LHCN-M2 (cell line): ENCODE data around the gene TMEM88. TPM values are rescaled to one million over a fixed set of nuclear protein-coding genes. Genes with fewer than 3 reads are reported as not detected.
A peak's percentile ranks its signal among the peaks of the same experiment; 100 is the strongest.
"Not testable (repeated sequence)": the region's sequence is repeated elsewhere in the genome, so short reads cannot be mapped to it uniquely, and the experiment has no call there.

Source experiments
- DNase-seq: peaks from one replicate; pipeline ENCODE4 v3.0.0-alpha.2; 2012; ENCODE audit warnings: low read depth
- total RNA-seq: library from RNA; depleted of rRNA; stranded (reverse); fragments of >200 nt; gene quantifications from 2 replicates; pipeline ENCODE4 v1.2.3, GENCODE V29; 2014

TMEM88 gene
- total RNA-seq, 1 experiment from 2014 or later: 1.1 TPM

- DNase-seq: no peak
Observed at GRCh38 chr17:7856011-7856810, 1.3 kb downstream of the TMEM88 start.

DNA sequence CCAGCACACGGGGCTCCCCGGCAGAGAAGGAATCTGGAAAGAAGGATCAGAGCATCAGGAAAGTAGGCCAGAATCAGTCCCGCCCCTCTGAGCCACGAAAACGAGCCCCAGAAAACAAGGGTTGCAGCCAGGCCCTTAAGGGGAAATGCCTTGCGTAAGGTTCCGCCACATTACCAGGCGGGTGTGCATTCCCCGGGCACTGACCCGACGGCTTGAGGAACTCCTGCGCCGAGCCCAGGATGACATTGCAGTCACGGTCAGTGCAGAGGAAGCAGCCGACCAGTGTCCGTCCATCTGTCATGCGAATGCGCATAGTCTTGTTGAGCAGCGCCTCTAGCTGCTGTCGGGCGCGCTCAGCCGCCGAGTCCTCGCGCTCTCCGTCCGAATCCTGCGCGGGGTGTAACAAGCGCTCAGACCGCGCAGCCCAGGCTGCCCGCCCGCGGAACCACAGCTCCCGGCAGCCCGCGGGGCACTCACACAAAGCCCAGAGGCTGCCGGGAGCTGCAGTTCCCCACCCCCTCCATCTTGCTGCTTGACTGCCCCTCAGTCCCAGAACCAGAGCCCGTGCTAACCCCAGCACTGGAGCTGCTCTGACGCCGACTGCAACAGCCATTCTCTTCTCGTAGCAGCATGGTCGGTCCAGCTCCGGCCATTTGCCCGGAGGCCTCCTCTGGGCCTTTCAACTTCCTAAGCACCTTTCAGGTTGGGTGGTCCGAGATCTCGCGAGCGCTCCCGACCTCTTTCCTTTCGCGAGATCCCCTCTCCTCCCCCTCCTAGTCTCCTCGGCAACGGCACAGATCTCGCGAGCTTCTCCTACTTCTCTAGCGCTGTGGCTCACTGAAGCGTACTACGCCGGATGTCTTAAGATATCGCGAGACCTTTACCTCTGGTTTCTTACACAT lies 2.2 kb downstream of the TMEM88 start, which contains the start of gene NAA38:
Gene NAA38 (minus strand): TSS at position 749 of the 902 bp plus-strand sequence. CDS start 96 bp downstream, at position 653.
- peak; percentile 99 for DNase-seq

DNA sequence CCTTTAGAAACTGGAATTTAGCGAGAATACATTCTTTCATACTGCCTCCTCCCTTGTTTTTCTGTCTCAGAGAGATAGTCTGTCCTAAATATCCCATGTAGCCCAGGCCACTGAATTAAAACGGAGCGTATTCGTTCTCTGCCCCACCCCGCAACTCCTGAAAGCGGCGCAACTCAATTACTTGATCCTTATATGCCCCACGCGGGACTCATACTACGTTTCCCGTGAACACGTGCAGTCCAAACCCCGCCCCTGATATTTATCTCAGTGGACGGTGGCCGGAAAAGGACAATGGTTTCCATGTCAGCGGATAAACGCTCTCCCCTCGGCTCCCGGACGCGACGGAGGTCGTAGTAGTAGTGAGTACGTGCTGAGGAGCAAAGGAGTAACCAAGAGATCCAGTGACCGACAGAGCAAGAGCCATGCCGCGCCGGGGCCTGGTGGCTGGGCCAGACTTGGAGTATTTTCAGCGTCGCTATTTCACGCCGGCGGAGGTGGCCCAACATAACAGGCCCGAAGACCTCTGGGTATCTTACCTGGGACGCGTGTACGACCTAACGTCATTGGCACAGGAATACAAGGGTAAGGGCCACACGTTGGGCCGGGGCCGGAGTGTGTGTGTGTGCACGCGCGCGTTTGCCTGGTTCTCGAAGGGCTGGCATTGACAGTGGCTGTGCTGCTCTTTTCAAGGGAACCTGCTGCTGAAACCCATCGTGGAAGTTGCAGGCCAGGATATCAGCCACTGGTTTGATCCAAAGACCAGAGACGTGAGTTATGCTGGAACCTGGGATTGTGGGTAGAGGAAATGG lies 3.1 kb downstream of the TMEM88 start, which contains the start of gene CYB5D1:
Gene CYB5D1 (plus strand): TSS at position 291 of the 809 bp plus-strand sequence. CDS start 132 bp downstream, at position 423.
- DNase-seq: peak; percentile 94

DNA sequence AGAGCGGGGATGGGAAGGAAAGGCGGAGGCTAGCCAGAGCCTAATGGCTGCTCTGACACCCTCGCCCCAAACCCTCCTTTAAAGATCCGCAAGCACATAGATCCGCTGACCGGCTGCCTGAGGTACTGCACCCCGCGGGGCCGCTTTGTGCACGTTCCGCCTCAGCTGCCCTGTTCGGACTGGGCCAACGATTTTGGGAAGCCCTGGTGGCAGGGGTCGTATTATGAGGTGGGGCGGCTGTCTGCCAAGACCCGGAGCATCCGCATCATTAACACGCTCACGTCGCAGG lies 3.6 kb downstream of the TMEM88 start:
- DNase-seq: peak; percentile 38

DNA sequence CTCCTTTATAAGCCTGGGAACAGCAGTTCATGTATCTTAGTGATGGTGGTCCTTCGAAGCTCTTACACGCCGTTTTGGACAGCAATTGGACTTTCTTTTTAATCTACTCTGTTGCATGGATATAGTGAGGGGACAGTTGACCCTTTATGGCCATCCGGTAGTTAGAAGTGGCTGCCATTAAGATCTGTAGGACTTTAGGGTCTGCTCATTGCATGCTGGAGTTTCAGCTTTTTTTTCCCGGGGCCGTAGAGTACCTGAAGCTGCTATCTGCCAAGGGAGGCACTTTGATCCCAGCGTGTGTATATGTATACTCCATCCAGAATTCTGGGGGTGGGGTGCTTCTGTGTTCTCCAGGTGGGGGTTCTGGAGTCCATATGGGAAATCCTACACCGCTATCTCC lies 4.2 kb downstream of the TMEM88 start:
- DNase-seq: no peak

- DNase-seq: peak; percentile 55
Observed at GRCh38 chr17:7862692-7863437, 8.0 kb downstream of the TMEM88 start.

- DNase-seq: not testable (repeated sequence)
Observed at GRCh38 chr17:7864384-7864783, 9.5 kb downstream of the TMEM88 start.

- no peak for DNase-seq
Observed at GRCh38 chr17:7864995-7865650, 10.3 kb downstream of the TMEM88 start.

- no peak for DNase-seq
Observed at GRCh38 chr17:7867881-7868329, 13.0 kb downstream of the TMEM88 start.

GRCh38 chr17:7873051-7873450 lies 18.2 kb downstream of the TMEM88 start:
- no peak for DNase-seq

DNA sequence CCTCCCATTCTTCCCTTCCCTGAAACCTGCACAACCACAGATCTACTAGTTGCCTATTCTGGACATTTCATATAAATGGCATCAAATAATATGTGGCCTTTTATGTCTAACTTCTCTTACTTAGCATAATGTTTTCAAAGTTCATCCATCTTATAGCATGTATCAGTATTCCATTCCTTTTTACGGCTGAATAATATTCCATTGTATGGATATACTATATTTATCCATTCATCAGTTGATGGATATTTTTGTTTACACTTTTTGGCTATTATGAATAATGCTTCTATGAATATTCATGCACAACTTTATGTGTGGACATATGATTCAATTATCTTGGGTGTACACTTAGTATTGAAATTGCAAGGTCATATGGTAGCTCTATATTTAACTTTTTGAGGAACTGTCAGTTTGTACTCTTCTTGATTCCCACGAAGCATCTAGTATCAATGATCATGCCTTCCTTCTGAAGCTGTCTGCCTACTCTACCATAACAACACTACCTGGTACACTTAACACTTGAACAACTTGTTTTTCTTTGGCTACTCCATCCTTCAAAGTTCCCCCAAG lies 21.0 kb downstream of the TMEM88 start:
- DNase-seq: no peak

GRCh38 chr17:7878234-7878633 lies 23.4 kb downstream of the TMEM88 start:
- DNase-seq: no peak

- DNase-seq: no peak
Observed at GRCh38 chr17:7880076-7880868, 25.4 kb downstream of the TMEM88 start.

GRCh38 chr17:7881276-7882054 lies 26.6 kb downstream of the TMEM88 start:
- no peak for DNase-seq

GRCh38 chr17:7882068-7882467 lies 27.2 kb downstream of the TMEM88 start:
- DNase-seq: no peak

DNA sequence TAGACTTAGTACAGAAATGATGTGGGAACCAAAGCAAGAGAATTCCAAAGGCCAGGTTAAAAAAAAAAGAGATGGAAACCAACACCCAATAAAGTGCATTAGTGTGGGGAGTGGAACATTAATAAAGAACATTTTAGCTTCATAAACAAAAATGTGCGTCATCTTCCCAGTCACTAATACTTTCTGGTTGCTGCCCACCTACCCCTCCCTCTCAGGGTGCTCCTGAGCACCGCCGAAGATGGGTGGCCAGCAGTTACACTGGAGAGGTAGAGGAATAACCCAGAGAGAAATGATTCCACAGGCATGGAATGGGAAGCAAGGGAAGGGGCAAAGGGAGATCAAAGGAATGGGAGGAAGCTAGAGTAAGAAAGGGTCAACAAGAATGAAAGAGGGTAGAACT lies 27.8 kb downstream of the TMEM88 start:
- DNase-seq: no peak

DNA sequence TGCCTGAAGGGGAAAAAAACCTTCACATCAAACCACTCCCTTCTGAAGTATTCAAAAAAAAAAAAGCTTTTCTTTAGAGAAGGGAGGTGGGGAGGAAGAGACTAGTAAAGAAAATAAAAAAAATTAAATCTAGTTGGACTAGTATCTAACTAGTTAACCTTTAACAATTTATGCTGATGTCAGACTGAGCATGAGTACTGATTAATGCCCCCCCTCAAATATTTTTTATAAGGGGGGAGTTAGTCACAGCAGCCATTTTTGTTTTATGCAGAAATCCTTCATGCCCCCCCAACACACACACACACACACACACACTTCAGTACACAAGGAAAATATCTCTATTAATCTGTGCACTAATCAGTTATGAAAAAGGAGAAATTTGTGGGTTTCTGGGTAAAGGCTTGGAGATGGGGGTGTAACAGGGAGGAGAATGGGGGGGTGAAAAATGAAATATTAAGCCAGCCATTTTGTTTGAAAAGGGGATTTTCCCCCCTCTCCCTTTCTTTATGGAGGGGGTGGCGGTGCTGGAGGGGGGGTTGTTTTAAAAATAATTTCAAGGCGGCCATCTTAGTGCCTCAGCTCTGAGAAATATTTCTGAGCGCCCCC lies 29.0 kb downstream of the TMEM88 start:
- DNase-seq: peak; percentile 45
